Body of pancreas (tissue), 4 donors: ENCODE measurements around the gene LMNTD1. TPM values are rescaled to one million over a fixed set of nuclear protein-coding genes. Genes with fewer than 3 reads are reported as not detected.

ENCODE experiments used
- ATAC-seq: fragments of 150-250 bp; one replicate; pipeline ENCODE4 v1.9.1; 2016
- DNase-seq, 4 donors: peaks; one replicate each; pipeline ENCODE4 v3.0.0-alpha.2; 2019
- H3K27ac ChIP-seq, 4 donors: fragments of 200-600 bp; sonication (generic); 1 replicate in 3 of 4; 2 replicates in 1 of 4; pipeline versions ENCODE4 v1.5.1 to v1.6.1; 2016 to 2019; ENCODE audit warnings: mild to moderate bottlenecking in 1 of 4, mixed read lengths in 1 of 4, moderate library complexity in 1 of 4
- H3K27me3 ChIP-seq, 2 donors: fragments of 200-600 bp; sonication (generic); one replicate each; pipeline ENCODE4 v1.6.0; 2016; ENCODE audit warnings: mild to moderate bottlenecking in 1 of 2
- H3K36me3 ChIP-seq, 2 donors: fragments of 200-600 bp; sonication (generic); replicated peaks in 1 of 2; 2 replicates each; pipeline ENCODE4 v1.5.1; 2016; ENCODE audit warnings: low read depth in 2 of 2; ENCODE audit not compliant: insufficient read depth in 1 of 2
- H3K4me1 ChIP-seq: fragments of 200-600 bp; sonication (generic); one replicate; pipeline ENCODE4 v1.6.0; 2016
- H3K4me3 ChIP-seq, 2 donors: fragments of 200-600 bp; sonication (generic); 1 replicate in 1 of 2; 2 replicates in 1 of 2; pipeline ENCODE4 v1.5.1; 2016 to 2019
- H3K9me3 ChIP-seq, 3 donors: fragments of 200-600 bp; sonication (generic); 1 replicate in 2 of 3; 2 replicates in 1 of 3; pipeline ENCODE4 v1.5.1; 2016
- POLR2A ChIP-seq, 3 donors: fragments of 450-650 bp; IDR thresholded peaks; one replicate each; pipeline ENCODE4 v1.6.1; 2016; ENCODE audit warnings: antibody characterized with exemption in 3 of 3, mild to moderate bottlenecking in 2 of 3
- WGBS, 2 donors: methylation state at CpG; one replicate each; pipeline ENCODE4 v1.1.5; 2017; 5-methylcytosine and 5-hydroxymethylcytosine counted together
- intact Hi-C: fragments of 100-400 bp; cut with DNase I; formaldehyde crosslinking; loops from one replicate; pipeline ENCODE4 v1.15.1; 2023
- total RNA-seq, 2 donors: library from RNA; depleted of rRNA; stranded (reverse); fragments of >200 nt; gene quantifications; one replicate each; pipeline ENCODE4 v1.1.0, GENCODE V29; 2016
- TF ChIP-seq, protein P1 (sequence below), 7 experiments: fragments of 450-650 bp in 4 of 7; fragments of 200-600 bp in 3 of 7; sonication (generic) in 3 of 7; IDR thresholded peaks; one replicate each; pipeline ENCODE4 v1.5.1; 2016 to 2019; ENCODE audit warnings: antibody characterized with exemption in 7 of 7

LMNTD1 gene
- total RNA-seq, 2 donors from 2014 or later = 1.3 to 21.4 TPM

DNA sequence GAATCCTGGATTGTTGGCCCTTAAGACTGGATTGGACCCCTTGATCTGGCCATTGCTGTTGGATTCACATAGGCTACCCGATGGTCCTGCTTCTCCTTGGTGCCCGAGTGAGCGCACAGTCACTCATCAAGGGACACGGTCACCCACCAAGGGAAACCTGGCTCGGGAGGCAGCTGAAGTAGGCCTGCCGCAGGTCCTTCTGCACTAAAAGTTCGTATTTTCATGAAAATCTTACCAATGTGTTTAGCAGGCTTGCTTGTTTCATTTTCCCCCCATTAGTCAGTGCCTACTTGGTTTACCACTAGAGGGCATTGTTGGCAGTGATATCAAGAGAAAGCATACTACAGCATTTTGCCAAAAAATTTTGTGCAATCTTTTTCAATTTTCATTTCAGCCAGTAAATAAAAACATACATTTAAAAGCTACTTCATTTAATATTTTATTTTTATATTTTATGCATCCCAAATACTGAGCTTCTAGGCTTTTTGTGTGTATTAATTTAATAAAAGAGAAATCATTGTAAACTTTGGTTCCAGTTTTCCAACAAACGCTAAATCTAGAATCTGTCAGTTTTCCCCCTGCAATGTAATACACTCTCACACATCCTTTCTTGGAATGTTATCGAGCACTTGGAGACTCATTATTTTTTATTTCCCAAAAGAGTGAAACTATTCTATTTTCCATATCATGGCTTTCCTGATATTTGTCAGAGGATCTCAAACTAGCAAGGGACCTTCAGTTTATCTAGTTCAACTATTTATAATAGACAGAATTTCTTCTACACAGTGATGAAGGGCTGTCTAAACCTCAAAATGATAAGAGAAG lies 116.7 kb downstream of the LMNTD1 start:
- Histone ChIP-seq H3K36me3 (no peaks in the 10 kb centered on the region), H3K27ac (no peak overlapping the region), H3K4me1 (peaks cover 4% of the 10 kb centered on the region), H3K9me3 (no peaks in the 10 kb centered on the region), H3K27me3 (no peaks in the 10 kb centered on the region), H3K4me3 (no peak overlapping the region)
- 27 to 34% methylated on average over 8 to 9 of the region's 9 CpGs for WGBS, 2 donors
- ATAC-seq (peak; percentile 74), DNase-seq (peak; percentile 23 to 54 (median 32))
- intact Hi-C loops = loop anchor here (10.0 kb wide), 1 partner anchor 588 kb away; no protein-coding TSS in a partner anchor
- TF ChIP-seq POLR2A (IDR thresholded peaks at IDR 0.05) = no peak
- TF ChIP-seq, protein P1, sequence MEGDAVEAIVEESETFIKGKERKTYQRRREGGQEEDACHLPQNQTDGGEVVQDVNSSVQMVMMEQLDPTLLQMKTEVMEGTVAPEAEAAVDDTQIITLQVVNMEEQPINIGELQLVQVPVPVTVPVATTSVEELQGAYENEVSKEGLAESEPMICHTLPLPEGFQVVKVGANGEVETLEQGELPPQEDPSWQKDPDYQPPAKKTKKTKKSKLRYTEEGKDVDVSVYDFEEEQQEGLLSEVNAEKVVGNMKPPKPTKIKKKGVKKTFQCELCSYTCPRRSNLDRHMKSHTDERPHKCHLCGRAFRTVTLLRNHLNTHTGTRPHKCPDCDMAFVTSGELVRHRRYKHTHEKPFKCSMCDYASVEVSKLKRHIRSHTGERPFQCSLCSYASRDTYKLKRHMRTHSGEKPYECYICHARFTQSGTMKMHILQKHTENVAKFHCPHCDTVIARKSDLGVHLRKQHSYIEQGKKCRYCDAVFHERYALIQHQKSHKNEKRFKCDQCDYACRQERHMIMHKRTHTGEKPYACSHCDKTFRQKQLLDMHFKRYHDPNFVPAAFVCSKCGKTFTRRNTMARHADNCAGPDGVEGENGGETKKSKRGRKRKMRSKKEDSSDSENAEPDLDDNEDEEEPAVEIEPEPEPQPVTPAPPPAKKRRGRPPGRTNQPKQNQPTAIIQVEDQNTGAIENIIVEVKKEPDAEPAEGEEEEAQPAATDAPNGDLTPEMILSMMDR (IDR thresholded peaks at IDR 0.05) = peak; percentile 49 to 87 (median 83)

DNA sequence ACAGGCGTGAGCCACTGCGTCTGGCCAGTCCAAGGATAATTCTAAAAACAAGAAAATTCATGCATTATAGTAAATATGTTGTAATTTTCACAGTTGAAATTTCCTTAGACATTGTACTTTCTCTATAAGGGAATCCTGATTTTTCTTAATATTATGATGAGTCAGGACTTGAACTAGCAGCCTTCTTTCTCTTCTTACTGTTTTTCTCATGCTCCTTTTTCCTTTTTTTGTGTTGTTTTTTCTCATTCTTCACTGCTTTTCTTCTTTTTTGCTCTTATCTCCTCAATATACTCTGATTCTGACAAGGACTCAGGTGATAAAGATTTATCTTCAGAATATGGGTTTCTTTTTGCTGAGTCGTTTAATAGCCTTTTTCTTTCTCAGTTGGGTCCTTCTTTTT lies 117.7 kb downstream of the LMNTD1 start:
- H3K27ac ChIP-seq = no peak overlapping the region
- intact Hi-C loops = loop anchor here (10.0 kb wide), 1 partner anchor 589 kb away; no protein-coding TSS in a partner anchor
- DNase-seq = no peak
- H3K36me3 ChIP-seq = no peaks in the 10 kb centered on the region
- H3K9me3 ChIP-seq = no peaks in the 10 kb centered on the region
- no peak overlapping the region for H3K4me3 ChIP-seq
- 60 to 65% methylated on average over 3 of the region's 3 CpGs for WGBS, 2 donors
- no peak for ATAC-seq
- TF ChIP-seq, protein P1 (IDR thresholded peaks at IDR 0.05) = no peak
- no peak for TF ChIP-seq POLR2A (IDR thresholded peaks at IDR 0.05)
- peaks cover 4% of the 10 kb centered on the region for H3K4me1 ChIP-seq
- no peaks in the 10 kb centered on the region for H3K27me3 ChIP-seq

DNA sequence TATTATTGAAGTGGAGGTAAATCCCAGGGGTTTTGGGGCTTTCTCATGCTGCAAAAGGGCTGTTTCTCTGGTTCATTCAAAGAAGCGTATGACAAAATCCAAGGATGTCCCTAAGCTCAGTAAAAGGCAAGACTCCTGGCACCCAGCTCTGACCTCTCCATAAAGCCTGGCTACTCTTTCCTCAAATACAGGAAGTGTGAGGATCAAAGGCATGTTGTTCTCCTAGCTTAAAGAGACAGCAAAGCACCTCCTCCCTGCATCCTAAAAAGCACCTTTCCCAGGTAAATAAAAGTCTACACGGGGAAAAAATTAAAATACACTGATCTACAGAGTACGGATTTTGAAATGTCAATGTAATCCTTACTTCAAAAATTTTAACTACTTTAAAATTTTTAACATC lies 118.6 kb downstream of the LMNTD1 start:
- intact Hi-C loops = loop anchor here (10.0 kb wide), 1 partner anchor 590 kb away; no protein-coding TSS in a partner anchor
- Histone ChIP-seq H3K27me3 (no peaks in the 10 kb centered on the region), H3K27ac (no peak overlapping the region), H3K4me3 (no peak overlapping the region), H3K4me1 (peaks cover 4% of the 10 kb centered on the region), H3K36me3 (no peaks in the 10 kb centered on the region), H3K9me3 (no peaks in the 10 kb centered on the region)
- DNase-seq (no peak), ATAC-seq (no peak)
- WGBS, 2 donors = 58 to 67% methylated on average over 3 of the region's 3 CpGs
- TF ChIP-seq, protein P1 (IDR thresholded peaks at IDR 0.05) = no peak
- TF ChIP-seq POLR2A (IDR thresholded peaks at IDR 0.05) = no peak

DNA sequence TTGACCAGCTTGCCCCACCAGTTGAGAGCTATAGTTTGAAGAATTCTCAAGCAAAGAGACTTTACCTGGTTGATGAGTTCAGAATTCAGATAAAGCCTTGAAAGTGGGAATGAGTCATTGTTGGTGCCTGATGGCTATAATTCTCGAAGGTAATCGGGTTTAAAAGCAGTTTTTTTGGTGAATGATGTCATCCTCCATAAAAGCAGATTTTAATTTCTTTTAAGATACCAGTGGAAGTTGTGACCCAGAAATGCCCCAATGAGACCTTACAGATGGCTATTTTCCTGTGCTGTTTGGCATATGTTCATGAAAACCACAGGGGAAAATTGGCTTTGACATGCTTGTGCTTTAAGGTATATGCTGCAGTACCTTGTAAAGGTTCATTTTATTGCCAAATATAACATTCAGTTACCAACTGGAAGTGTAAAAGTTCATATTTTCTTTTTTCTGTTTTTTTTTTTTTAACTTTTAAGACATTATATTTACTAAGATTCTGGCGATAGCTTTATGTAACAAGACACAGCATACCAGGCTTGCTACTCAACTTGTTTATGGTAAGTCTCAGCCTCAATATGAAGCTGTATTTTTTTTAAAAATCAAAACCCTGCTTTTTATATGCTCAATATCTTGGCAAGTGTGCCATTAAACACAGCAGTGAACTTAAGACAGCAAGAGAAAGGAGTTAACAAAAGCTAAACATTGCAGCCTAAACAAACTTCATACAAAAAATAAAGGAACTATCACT lies 119.3 kb downstream of the LMNTD1 start:
- no peak overlapping the region for H3K27ac ChIP-seq
- no peak overlapping the region for H3K4me3 ChIP-seq
- no peaks in the 10 kb centered on the region for H3K27me3 ChIP-seq
- no peak for ATAC-seq
- peaks cover 4% of the 10 kb centered on the region for H3K4me1 ChIP-seq
- no peaks in the 10 kb centered on the region for H3K9me3 ChIP-seq
- DNase-seq = no peak
- WGBS, 2 donors = 31 to 36% methylated on average over 3 of the region's 3 CpGs
- intact Hi-C loops = loop anchor here (10.0 kb wide), 1 partner anchor 591 kb away; no protein-coding TSS in a partner anchor
- TF ChIP-seq, protein P1 (IDR thresholded peaks at IDR 0.05) = no peak
- no peak for TF ChIP-seq POLR2A (IDR thresholded peaks at IDR 0.05)
- no peaks in the 10 kb centered on the region for H3K36me3 ChIP-seq
